ENCODE results near the gene CEACAM20. TPM values are rescaled to one million over a fixed set of nuclear protein-coding genes. Genes with fewer than 3 reads are reported as not detected.

The CEACAM20 gene
- total and polyA plus RNA-seq, 2 donors from 2014 or later: not detected

DNA sequence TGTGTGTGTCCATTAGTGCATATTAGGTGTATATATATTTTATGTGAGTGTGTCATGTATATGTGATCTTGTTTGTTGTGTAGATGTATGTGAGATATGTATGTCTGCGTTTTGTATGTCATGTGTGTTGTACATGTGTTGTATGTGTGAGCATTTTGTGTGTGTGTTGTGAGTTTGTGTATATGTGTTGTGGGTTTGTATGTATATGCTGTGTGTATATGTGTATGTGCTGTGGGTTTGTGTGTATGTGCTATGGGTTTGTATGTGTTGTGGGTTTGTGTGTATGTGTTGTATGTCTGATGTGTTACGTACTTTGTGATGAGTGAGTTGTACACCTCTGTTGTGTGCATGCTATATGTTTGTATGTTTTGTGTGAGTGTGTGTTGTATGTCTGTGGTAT is 8.1 kb downstream of the CEACAM20 start:
- no peak overlapping the region for H3K9ac ChIP-seq (ENCODE audit: low read length in 3 of 3)
- TF ChIP-seq, protein P1, sequence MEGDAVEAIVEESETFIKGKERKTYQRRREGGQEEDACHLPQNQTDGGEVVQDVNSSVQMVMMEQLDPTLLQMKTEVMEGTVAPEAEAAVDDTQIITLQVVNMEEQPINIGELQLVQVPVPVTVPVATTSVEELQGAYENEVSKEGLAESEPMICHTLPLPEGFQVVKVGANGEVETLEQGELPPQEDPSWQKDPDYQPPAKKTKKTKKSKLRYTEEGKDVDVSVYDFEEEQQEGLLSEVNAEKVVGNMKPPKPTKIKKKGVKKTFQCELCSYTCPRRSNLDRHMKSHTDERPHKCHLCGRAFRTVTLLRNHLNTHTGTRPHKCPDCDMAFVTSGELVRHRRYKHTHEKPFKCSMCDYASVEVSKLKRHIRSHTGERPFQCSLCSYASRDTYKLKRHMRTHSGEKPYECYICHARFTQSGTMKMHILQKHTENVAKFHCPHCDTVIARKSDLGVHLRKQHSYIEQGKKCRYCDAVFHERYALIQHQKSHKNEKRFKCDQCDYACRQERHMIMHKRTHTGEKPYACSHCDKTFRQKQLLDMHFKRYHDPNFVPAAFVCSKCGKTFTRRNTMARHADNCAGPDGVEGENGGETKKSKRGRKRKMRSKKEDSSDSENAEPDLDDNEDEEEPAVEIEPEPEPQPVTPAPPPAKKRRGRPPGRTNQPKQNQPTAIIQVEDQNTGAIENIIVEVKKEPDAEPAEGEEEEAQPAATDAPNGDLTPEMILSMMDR (IDR thresholded peaks at IDR 0.05; ENCODE audit: borderline replicate concordance, extremely low read depth, insufficient read depth): no peak
- no peaks in the 10 kb centered on the region for H3K4me1 ChIP-seq (ENCODE audit: control insufficient read depth in 2 of 3, insufficient read depth in 2 of 3, low read depth in 1 of 3, low read length in 3 of 3)
- no peaks in the 10 kb centered on the region for H3K27me3 ChIP-seq (ENCODE audit: control insufficient read depth, insufficient read depth, low read length)
- intact Hi-C loops (cut with DNase I): no loop called here
- DNase-seq: no peak
- H3K9me3 ChIP-seq (ENCODE audit: control insufficient read depth in 2 of 3, insufficient read depth in 1 of 3, low read length in 3 of 3): no peaks in the 10 kb centered on the region
- no peaks in the 10 kb centered on the region for H3K36me3 ChIP-seq (ENCODE audit: control insufficient read depth in 2 of 3, insufficient read depth in 3 of 3, low read length in 3 of 3)
- H3K27ac ChIP-seq (ENCODE audit: low read depth in 2 of 2, low read length in 2 of 2): no peak overlapping the region
- no peak overlapping the region for H3K4me3 ChIP-seq (ENCODE audit: low read length in 3 of 3)
- no peak for FAIRE-seq

DNA sequence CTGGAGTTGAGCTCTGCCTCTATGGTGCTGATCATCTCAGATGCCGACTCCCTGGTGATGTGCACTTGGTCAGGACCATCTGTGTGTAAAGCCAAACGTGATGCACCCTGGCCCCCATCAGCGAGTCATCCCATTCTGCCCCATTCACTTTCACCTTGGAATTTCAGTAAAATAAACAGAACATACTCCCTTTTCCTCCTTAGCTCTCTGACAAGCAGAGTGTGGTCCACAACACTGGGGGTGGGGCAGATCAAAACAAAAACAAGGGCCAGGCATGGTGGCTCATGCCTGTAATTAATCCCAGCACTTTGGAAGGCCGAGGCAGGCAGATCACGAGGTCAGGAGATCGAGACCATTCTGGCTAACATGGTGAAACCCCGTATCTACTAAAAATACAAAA is 12.3 kb downstream of the CEACAM20 start:
- Histone ChIP-seq H3K27ac (ENCODE audit: low read depth in 2 of 2, low read length in 2 of 2) (no peak overlapping the region), H3K4me3 (ENCODE audit: low read length in 3 of 3) (no peak overlapping the region), H3K27me3 (ENCODE audit: control insufficient read depth, insufficient read depth, low read length) (peaks cover 2% of the 10 kb centered on the region), H3K9me3 (ENCODE audit: control insufficient read depth in 2 of 3, insufficient read depth in 1 of 3, low read length in 3 of 3) (no peaks in the 10 kb centered on the region), H3K36me3 (ENCODE audit: control insufficient read depth in 2 of 3, insufficient read depth in 3 of 3, low read length in 3 of 3) (no peaks in the 10 kb centered on the region), H3K9ac (ENCODE audit: low read length in 3 of 3) (no peak overlapping the region), H3K4me1 (ENCODE audit: control insufficient read depth in 2 of 3, insufficient read depth in 2 of 3, low read depth in 1 of 3, low read length in 3 of 3) (no peaks in the 10 kb centered on the region)
- FAIRE-seq (no peak), DNase-seq (no peak)
- intact Hi-C loops (cut with DNase I): no loop called here
- TF ChIP-seq, protein P1 (IDR thresholded peaks at IDR 0.05; ENCODE audit: borderline replicate concordance, extremely low read depth, insufficient read depth): no peak

DNA sequence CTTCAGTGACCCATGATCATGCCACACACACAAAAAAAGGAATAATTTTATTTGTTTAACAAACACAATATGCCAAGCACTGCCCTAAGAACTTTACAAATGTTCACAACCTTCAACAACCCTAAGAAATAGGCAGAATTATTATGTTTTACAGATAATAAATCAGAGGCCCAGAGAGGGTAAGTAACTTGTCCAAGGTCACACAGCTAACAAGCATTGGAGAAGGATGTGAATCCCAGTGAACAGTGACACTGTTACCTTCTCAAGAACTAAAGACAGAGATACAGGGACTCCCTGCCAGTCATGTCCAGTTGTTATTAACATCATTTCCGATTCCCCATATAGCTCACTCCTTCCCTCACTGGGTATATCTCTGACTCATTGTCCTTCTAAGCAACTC is 13.6 kb downstream of the CEACAM20 start:
- FAIRE-seq: no peak
- no peak for DNase-seq

More for the DNA sequence above, 13.6 kb downstream of the CEACAM20 start:
- H3K27ac ChIP-seq (ENCODE audit: low read depth in 2 of 2, low read length in 2 of 2): no peak overlapping the region
- no peak overlapping the region for H3K9ac ChIP-seq (ENCODE audit: low read length in 3 of 3)
- H3K4me3 ChIP-seq (ENCODE audit: low read length in 3 of 3): no peak overlapping the region
- no peaks in the 10 kb centered on the region for H3K9me3 ChIP-seq (ENCODE audit: control insufficient read depth in 2 of 3, insufficient read depth in 1 of 3, low read length in 3 of 3)
- no peaks in the 10 kb centered on the region for H3K36me3 ChIP-seq (ENCODE audit: control insufficient read depth in 2 of 3, insufficient read depth in 3 of 3, low read length in 3 of 3)
- TF ChIP-seq, protein P1 (IDR thresholded peaks at IDR 0.05; ENCODE audit: borderline replicate concordance, extremely low read depth, insufficient read depth): no peak
- intact Hi-C loops (cut with DNase I): no loop called here
- H3K4me1 ChIP-seq (ENCODE audit: control insufficient read depth in 2 of 3, insufficient read depth in 2 of 3, low read depth in 1 of 3, low read length in 3 of 3): no peaks in the 10 kb centered on the region
- peaks cover 2% of the 10 kb centered on the region for H3K27me3 ChIP-seq (ENCODE audit: control insufficient read depth, insufficient read depth, low read length)

Measured in kidney (tissue), 14 donors.